Osteocyte (in vitro differentiated cells): Measurements from ENCODE around the gene CKAP4. TPM values are rescaled to one million over a fixed set of nuclear protein-coding genes. Genes with fewer than 3 reads are reported as not detected.

ENCODE experiments used
- DNase-seq: peaks from one replicate; pipeline ENCODE4 v3.0.0; 2021; ENCODE audit warnings: mixed read lengths; ENCODE audit not compliant: unreplicated experiment; ENCODE audit errors: extremely low spot score
- H3K27ac Mint-ChIP-seq: one replicate; pipeline ENCODE4 v1.8.0; 2021; ENCODE audit warnings: mild to moderate bottlenecking, mixed read lengths; ENCODE audit not compliant: unreplicated experiment
- H3K27me3 Mint-ChIP-seq: one replicate; pipeline ENCODE4 v1.8.0; 2021; ENCODE audit warnings: mixed read lengths; ENCODE audit not compliant: unreplicated experiment
- H3K36me3 Mint-ChIP-seq: one replicate; pipeline ENCODE4 v1.8.0; 2021; ENCODE audit warnings: mixed read lengths; ENCODE audit not compliant: unreplicated experiment
- H3K4me1 Mint-ChIP-seq: one replicate; pipeline ENCODE4 v1.8.0; 2021; ENCODE audit warnings: mixed read lengths; ENCODE audit not compliant: unreplicated experiment
- H3K4me3 Mint-ChIP-seq: one replicate; pipeline ENCODE4 v1.8.0; 2021; ENCODE audit warnings: mild to moderate bottlenecking, moderate library complexity, mixed read lengths; ENCODE audit not compliant: unreplicated experiment
- H3K9me3 Mint-ChIP-seq: one replicate; pipeline ENCODE4 v1.8.0; 2021; ENCODE audit warnings: mixed read lengths; ENCODE audit not compliant: unreplicated experiment
- CTCF ChIP-seq: fragments of 200-600 bp; sonication (generic); IDR thresholded peaks from 2 replicates; pipeline ENCODE4 v1.5.0; 2021; ENCODE audit warnings: antibody characterized with exemption, mild to moderate bottlenecking, moderate library complexity
- total RNA-seq: library from RNA; stranded (reverse); gene quantifications from 2 replicates; pipeline ENCODE4 v1.2.1, GENCODE V29; 2021

CKAP4 gene
- total RNA-seq, 1 donor from 2014 or later: 182 TPM

GRCh38 chr12:106224355-106224706 lies 23.5 kb downstream of the CKAP4 start:
- TF ChIP-seq CTCF: no peak
- Mint-ChIP-seq H3K9me3 (no peaks in the 10 kb centered on the region), H3K4me1 (peaks cover 13% of the 10 kb centered on the region), H3K27me3 (no peaks in the 10 kb centered on the region), H3K4me3 (no peak overlapping the region), H3K36me3 (no peaks in the 10 kb centered on the region), H3K27ac (no peak overlapping the region)
- no peak for DNase-seq

- Mint-ChIP-seq H3K4me3 (no peak overlapping the region), H3K4me1 (peaks cover 13% of the 10 kb centered on the region), H3K36me3 (no peaks in the 10 kb centered on the region), H3K27ac (no peak overlapping the region), H3K9me3 (peaks cover 5% of the 10 kb centered on the region), H3K27me3 (no peaks in the 10 kb centered on the region)
- peak; percentile 96 for TF ChIP-seq CTCF
- peak; percentile 89 for DNase-seq
These were observed 24.1 kb downstream of the CKAP4 start for GRCh38 chr12:106223485-106224354.

- peaks cover 17% of the 10 kb centered on the region for H3K9me3 Mint-ChIP-seq
- no peak for TF ChIP-seq CTCF
- peaks cover 2% of the 10 kb centered on the region for H3K4me1 Mint-ChIP-seq
- peaks cover 6% of the 10 kb centered on the region for H3K36me3 Mint-ChIP-seq
- H3K27ac Mint-ChIP-seq: no peak overlapping the region
- H3K4me3 Mint-ChIP-seq: no peak overlapping the region
- no peak for DNase-seq
- H3K27me3 Mint-ChIP-seq: no peaks in the 10 kb centered on the region
These were observed 27.3 kb downstream of the CKAP4 start for GRCh38 chr12:106220536-106220935.

GRCh38 chr12:106219043-106219442 lies 28.8 kb downstream of the CKAP4 start:
- DNase-seq: no peak

More at GRCh38 chr12:106219043-106219442, 28.8 kb downstream of the CKAP4 start:
- Mint-ChIP-seq H3K27ac (no peak overlapping the region), H3K4me3 (no peak overlapping the region), H3K4me1 (peaks cover 7% of the 10 kb centered on the region), H3K9me3 (peaks cover 17% of the 10 kb centered on the region), H3K36me3 (peaks cover 6% of the 10 kb centered on the region), H3K27me3 (no peaks in the 10 kb centered on the region)
- TF ChIP-seq CTCF: no peak
